HG03342 (cell line): ENCODE measurements around the gene EFL1.

ENCODE experiments used
- ATAC-seq: cut with Tn5 transposase; IDR thresholded peaks from one replicate; pipeline ENCODE4 v1.9.1; 2021; ENCODE audit warnings: mild to moderate bottlenecking, moderate library complexity; ENCODE audit not compliant: unreplicated experiment

Gene EFL1

DNA sequence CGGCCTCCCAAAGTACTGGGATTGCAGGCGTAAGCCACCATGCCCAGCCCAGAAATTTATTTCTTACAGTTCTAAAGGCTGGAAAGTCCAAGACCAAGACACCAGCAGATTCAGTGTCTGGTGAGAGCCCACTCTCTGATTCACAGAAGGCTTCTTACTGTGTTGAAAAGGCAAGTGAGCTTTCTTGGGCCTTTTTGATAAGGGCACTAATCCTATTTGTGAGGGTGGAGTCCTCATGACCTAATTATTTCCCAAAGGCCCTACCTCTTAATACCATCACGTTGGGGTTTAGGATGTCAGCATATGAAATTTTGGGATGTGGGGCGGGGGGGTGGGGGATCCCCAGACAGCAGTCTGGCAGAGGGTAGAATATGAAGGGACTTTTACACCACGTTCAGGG, 169.2 kb downstream of the EFL1 start:
- no peak for ATAC-seq

DNA sequence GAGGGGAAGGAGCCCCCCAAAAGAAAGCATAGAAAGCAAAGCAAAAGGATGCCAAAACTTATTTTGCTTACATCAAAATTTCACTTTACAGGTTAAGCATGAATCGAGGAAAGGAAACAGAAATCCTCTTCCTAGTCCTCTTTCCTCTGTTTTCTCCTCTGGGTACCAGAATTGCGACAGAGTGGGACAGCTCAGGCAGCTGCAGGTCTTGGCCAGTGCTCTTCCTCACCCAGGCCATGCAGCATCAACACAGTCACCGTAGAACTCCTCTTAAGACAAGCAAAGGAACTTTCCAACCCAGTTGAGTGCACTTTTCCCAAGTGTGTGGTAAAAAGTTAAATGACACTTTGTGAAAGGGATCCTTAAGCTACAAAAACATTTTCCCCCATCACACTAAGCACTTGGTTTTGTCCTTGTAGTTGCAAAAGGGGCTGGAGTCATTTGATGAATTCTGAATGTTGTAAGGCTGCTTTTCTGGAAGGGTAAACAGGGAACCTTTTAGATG, 170.8 kb downstream of the EFL1 start:
- no peak for ATAC-seq

DNA sequence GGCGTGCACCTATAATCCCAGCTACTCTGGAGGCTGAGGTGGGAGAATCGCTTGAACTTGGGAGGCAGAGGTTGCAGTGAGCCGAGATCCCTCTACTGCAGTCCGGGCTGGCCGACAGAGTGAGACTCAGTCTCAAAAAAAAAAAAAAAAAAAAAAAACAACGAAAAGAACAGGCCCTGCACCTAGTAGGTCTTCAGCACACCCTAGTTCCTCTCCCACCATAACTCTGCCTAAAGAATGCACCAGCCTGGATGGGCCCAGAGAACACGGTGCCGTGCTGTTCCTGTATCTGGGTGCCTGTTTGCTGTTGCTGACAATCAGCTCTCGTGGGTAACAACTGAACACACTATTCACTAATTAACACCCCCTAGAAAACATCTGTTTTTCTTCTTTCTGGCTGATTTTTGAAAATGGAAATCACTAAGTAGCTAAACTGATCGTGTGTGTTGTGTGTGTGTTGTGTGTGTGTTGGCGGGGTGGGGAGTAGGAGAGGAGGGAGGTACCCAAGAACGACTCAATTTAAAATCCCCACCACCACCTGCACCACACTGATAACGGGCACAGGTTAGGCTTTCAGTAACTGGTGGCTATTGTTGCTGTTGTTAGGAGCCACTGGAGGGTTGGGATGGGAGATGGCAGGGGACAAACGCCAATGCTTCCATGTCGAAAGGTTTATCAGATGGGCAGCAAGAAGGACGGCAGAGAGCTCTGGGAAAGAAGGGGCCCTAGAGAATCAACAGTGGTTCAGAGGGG, 176.1 kb downstream of the EFL1 start:
- ATAC-seq = no peak

DNA sequence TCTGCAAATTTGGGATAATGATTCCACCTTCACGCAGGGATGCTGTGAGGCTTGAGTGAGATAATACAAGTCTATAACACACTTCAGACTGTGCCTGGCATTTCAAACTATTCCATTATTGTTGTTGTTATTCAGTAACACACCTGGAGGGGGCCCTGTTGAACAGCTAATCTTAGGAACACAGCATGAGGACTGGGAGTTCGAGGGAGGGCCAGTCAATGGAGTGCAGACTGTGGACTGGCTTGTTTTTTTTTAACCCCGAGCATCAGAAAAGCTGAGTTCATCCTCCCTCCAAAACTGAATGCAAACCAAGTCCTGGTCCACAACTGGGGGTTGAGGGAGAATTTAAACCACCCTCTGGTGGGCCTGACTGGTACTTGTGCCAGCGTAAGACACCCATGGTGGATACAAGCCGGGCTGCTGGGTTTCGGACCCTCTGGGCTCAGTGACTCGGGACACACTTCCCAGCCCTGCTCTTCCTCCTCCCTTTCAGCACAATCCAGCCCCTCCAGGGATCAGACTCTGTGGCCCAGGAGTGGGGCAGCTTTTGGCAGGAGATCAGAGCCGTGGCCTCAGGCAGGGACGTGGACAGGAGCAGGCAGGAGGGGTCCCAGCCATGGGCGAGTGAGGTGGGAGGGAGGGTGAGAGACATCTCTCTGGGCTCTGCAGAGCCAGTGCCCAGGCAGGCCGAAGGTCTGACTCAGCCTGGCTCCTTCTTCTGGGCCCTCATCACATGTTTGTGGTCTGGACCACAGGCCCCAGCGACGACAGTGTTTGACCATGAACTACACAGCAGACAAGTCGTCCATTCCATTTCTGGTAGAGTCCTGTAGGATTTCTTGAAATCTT, 180.4 kb downstream of the EFL1 start:
- no peak for ATAC-seq

DNA sequence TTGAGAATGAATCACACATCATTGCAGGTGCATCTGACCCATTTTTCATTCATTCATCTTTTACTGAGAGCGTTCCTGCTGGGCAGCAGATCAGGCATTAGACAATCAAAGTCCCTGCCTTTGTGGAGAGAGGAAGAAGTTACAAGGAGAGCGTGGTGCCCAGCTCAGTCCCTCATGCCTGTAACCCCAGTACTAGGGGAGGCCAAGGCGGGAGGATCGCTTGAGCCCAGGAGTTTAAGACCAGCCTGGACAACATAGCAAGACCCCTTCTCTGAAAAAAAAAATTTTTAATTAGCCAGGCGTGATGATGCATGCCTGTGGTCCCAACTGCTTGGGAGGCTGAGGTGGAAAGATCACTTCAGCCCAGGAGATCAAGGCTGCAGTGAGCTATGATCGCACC, 181.8 kb downstream of the EFL1 start:
- no peak for ATAC-seq
